H1 (cell line): ENCODE data around the gene CD48. TPM values are rescaled to one million over a fixed set of nuclear protein-coding genes. Genes with fewer than 3 reads are reported as not detected.

Experiments
- CTCF ChIA-PET: fragments of 300-600 bp; sonication (Branson Sonifier 250); formaldehyde crosslinking; loops from one replicate; lab custom pipeline; 2021; ENCODE audit not compliant: partially characterized antibody; lab: Charles Lee
- POLR2A ChIA-PET: fragments of 300-600 bp; sonication (Branson Sonifier 250); formaldehyde crosslinking; loops from one replicate; lab custom pipeline; 2021; ENCODE audit warnings: inconsistent platforms; ENCODE audit not compliant: partially characterized antibody; lab: Charles Lee
- DNase-seq, 2 experiments: peaks; one replicate each; pipeline versions ENCODE4 v3.0.0 to v3.0.0-alpha.2; 2010 to 2022; ENCODE audit warnings: low spot score in 2 of 2, low read depth in 1 of 2, mixed read lengths in 1 of 2
- FAIRE-seq: peaks from 2 replicates; lab custom pipeline; 2011; peaks lifted over from hg19 to GRCh38; lab: Jason Lieb, UNC
- H2AFZ ChIP-seq: 2 replicates; pipeline ENCODE4 v1.8.1; 2012; ENCODE audit warnings: low read length, inconsistent platforms
- H2AK5ac ChIP-seq: 2 replicates; pipeline ENCODE4 v1.6.1; 2013; ENCODE audit warnings: low read depth, low read length
- H2BK120ac ChIP-seq: replicated peaks from 2 replicates; pipeline ENCODE3; 2013; ENCODE audit warnings: low read depth, low read length, inconsistent platforms
- H2BK12ac ChIP-seq: 2 replicates; pipeline ENCODE4 v1.6.1; 2013; ENCODE audit warnings: low read depth, low read length
- H2BK15ac ChIP-seq: 2 replicates; pipeline ENCODE4 v1.6.1; 2013; ENCODE audit warnings: low read length
- H2BK20ac ChIP-seq: 2 replicates; pipeline ENCODE4 v1.6.1; 2013; ENCODE audit warnings: low read length
- H2BK5ac ChIP-seq: 2 replicates; pipeline ENCODE4 v1.6.1; 2013; ENCODE audit warnings: low read depth, low read length
- H3K14ac ChIP-seq: 2 replicates; pipeline ENCODE4 v1.6.1; 2013; ENCODE audit warnings: inconsistent platforms; ENCODE audit not compliant: insufficient read length
- H3K18ac ChIP-seq: 2 replicates; pipeline ENCODE4 v1.6.1; 2013; ENCODE audit warnings: low read length; ENCODE audit errors: extremely low read depth
- H3K23ac ChIP-seq: 2 replicates; pipeline ENCODE4 v1.6.1; 2013; ENCODE audit warnings: inconsistent platforms; ENCODE audit not compliant: insufficient read length
- H3K23me2 ChIP-seq: 2 replicates; pipeline ENCODE4 v1.6.1; 2013; ENCODE audit warnings: low read depth, low read length
- H3K27ac ChIP-seq: 2 replicates; pipeline ENCODE4 v1.6.1; 2011; ENCODE audit warnings: low read depth, low read length, inconsistent platforms
- H3K27me3 ChIP-seq, 4 experiments: replicated peaks in 1 of 4; 1 replicate in 1 of 4; 2 replicates in 3 of 4; pipeline versions ENCODE4 v1.6.1 to v1.8.1; 2011 to 2013; ENCODE audit warnings: low read length in 3 of 4, mild to moderate bottlenecking in 3 of 4, inconsistent platforms in 2 of 4, mixed read lengths in 2 of 4, moderate library complexity in 1 of 4; ENCODE audit not compliant: control insufficient read depth in 3 of 4, insufficient read depth in 3 of 4; ENCODE audit errors: extremely low read depth in 1 of 4
- H3K36me3 ChIP-seq, 4 experiments: 2 replicates each; pipeline versions ENCODE4 v1.6.1 to v1.8.1; 2011 to 2013; ENCODE audit warnings: mild to moderate bottlenecking in 4 of 4, low read length in 3 of 4, moderate library complexity in 2 of 4, control low read depth in 1 of 4, inconsistent platforms in 1 of 4; ENCODE audit not compliant: insufficient read depth in 4 of 4, control insufficient read depth in 2 of 4
- H3K4ac ChIP-seq: replicated peaks from 2 replicates; pipeline ENCODE3; 2013; ENCODE audit warnings: low read length, low read depth, mixed read lengths, inconsistent platforms; ENCODE audit not compliant: insufficient read length
- H3K4me1 ChIP-seq, 4 experiments: replicated peaks in 1 of 4; 1 replicate in 1 of 4; 2 replicates in 3 of 4; pipeline versions ENCODE4 v1.6.1 to v1.8.1; 2011 to 2013; ENCODE audit warnings: low read length in 3 of 4, inconsistent platforms in 2 of 4, mixed read lengths in 1 of 4; ENCODE audit not compliant: insufficient read depth in 4 of 4, control insufficient read depth in 3 of 4
- H3K4me2 ChIP-seq, 2 experiments: 2 replicates each; pipeline versions ENCODE4 v1.6.1 to v1.8.1; 2011 to 2013; ENCODE audit warnings: low read depth in 2 of 2, low read length in 2 of 2, control low read depth in 1 of 2, inconsistent platforms in 1 of 2, mild to moderate bottlenecking in 1 of 2; ENCODE audit not compliant: insufficient read depth in 1 of 2
- H3K4me3 ChIP-seq, 4 experiments: fragments of 200-600, 300-600 bp in 1 of 4; sonication (generic), shearing (Covaris generic), sonication (Bioruptor Twin) in 1 of 4; 2 replicates each; pipeline versions ENCODE4 v1.5.1 to v1.8.1; 2011 to 2016; ENCODE audit warnings: low read length in 4 of 4, low read depth in 3 of 4, control low read depth in 2 of 4, inconsistent platforms in 2 of 4, mild to moderate bottlenecking in 2 of 4, mixed read lengths in 1 of 4, moderate library complexity in 1 of 4; ENCODE audit not compliant: insufficient read depth in 2 of 4; ENCODE audit errors: extremely low read depth in 1 of 4
- H3K56ac ChIP-seq: replicated peaks from 2 replicates; pipeline ENCODE3; 2013; ENCODE audit warnings: low read depth, mild to moderate bottlenecking, mixed read lengths, low read length, inconsistent platforms; ENCODE audit not compliant: insufficient read length
- H3K79me1 ChIP-seq: 2 replicates; pipeline ENCODE4 v1.6.1; 2013; ENCODE audit warnings: low read depth, low read length, control low read depth
- H3K79me2 ChIP-seq, 2 experiments: 2 replicates each; pipeline versions ENCODE4 v1.6.1 to v1.8.1; 2012 to 2013; ENCODE audit warnings: low read length in 2 of 2, mild to moderate bottlenecking in 2 of 2, inconsistent platforms in 1 of 2; ENCODE audit not compliant: insufficient read depth in 2 of 2, control insufficient read depth in 1 of 2
- H3K9ac ChIP-seq, 4 experiments: replicated peaks in 1 of 4; 1 replicate in 1 of 4; 2 replicates in 3 of 4; pipeline versions ENCODE4 v1.6.1 to v1.8.1; 2011 to 2013; ENCODE audit warnings: low read depth in 3 of 4, low read length in 3 of 4, control low read depth in 2 of 4, mild to moderate bottlenecking in 2 of 4, moderate library complexity in 2 of 4, inconsistent platforms in 1 of 4; ENCODE audit errors: extremely low read depth in 1 of 4
- H3K9me3 ChIP-seq, 2 experiments: 2 replicates each; pipeline versions ENCODE4 v1.6.1 to v1.8.1; 2012 to 2013; ENCODE audit warnings: mild to moderate bottlenecking in 2 of 2, moderate library complexity in 2 of 2, control low read depth in 1 of 2, inconsistent platforms in 1 of 2, low read depth in 1 of 2, low read length in 1 of 2, mixed read lengths in 1 of 2; ENCODE audit not compliant: insufficient read depth in 2 of 2
- H4K20me1 ChIP-seq, 2 experiments: replicated peaks in 1 of 2; 2 replicates each; pipeline versions ENCODE3 to v1.8.1; 2011 to 2013; ENCODE audit warnings: inconsistent platforms in 2 of 2, low read length in 2 of 2, mild to moderate bottlenecking in 1 of 2; ENCODE audit not compliant: insufficient read depth in 2 of 2, control insufficient read depth in 1 of 2
- H4K5ac ChIP-seq: 2 replicates; pipeline ENCODE4 v1.6.1; 2013; ENCODE audit warnings: low read length, low read depth, mixed read lengths, inconsistent platforms; ENCODE audit not compliant: insufficient read length
- H4K8ac ChIP-seq: 2 replicates; pipeline ENCODE4 v1.8.0; 2013; ENCODE audit warnings: mild to moderate bottlenecking, moderate library complexity, low read length, inconsistent platforms; ENCODE audit not compliant: insufficient read depth; ENCODE audit errors: extremely low read depth
- H4K91ac ChIP-seq: replicated peaks from 2 replicates; pipeline ENCODE3; 2013; ENCODE audit warnings: low read length, mixed read lengths, inconsistent platforms; ENCODE audit not compliant: insufficient read length
- CHD1 ChIP-seq: IDR thresholded peaks from 2 replicates; pipeline ENCODE4 v1.6.1; 2012; ENCODE audit warnings: low read depth, low read length, improper control_type of control experiment
- EZH2 ChIP-seq: fragments of 200-600 bp; sonication (generic); IDR thresholded peaks from 2 replicates; pipeline ENCODE4 v1.7.1; 2012; ENCODE audit warnings: low read depth, mild to moderate bottlenecking, moderate library complexity, low read length, inconsistent platforms; ENCODE audit not compliant: severe bottlenecking
- GTF2F1 ChIP-seq: IDR thresholded peaks from 2 replicates; pipeline ENCODE4 v1.6.1; 2012; ENCODE audit warnings: low read depth, low read length, improper control_type of control experiment, borderline replicate concordance
- JUND ChIP-seq: IDR thresholded peaks from 2 replicates; pipeline ENCODE4 v1.6.1; 2011; ENCODE audit warnings: mild to moderate bottlenecking, improper control_type of control experiment, low read length
- KDM1A ChIP-seq: fragments of 200-600, 300-600 bp; sonication (generic); IDR thresholded peaks from 2 replicates; pipeline ENCODE4 v1.7.1; 2016; ENCODE audit warnings: mild to moderate bottlenecking, low read length, borderline replicate concordance
- KDM4A ChIP-seq: IDR thresholded peaks from one replicate; pipeline ENCODE4 v1.7.1; 2012; ENCODE audit warnings: low read depth, mild to moderate bottlenecking, moderate library complexity, low read length, inconsistent platforms; ENCODE audit not compliant: severe bottlenecking
- NRF1 ChIP-seq: IDR thresholded peaks from 2 replicates; pipeline ENCODE4 v1.6.1; 2011; ENCODE audit warnings: mild to moderate bottlenecking, low read depth, low read length, improper control_type of control experiment
- TAF7 ChIP-seq: optimal IDR thresholded peaks from 2 replicates; pipeline ENCODE3; 2011; ENCODE audit warnings: low read depth, mild to moderate bottlenecking, inconsistent platforms, low read length, moderate library complexity, borderline replicate concordance
- WGBS, 2 experiments: shearing (Covaris generic) in 1 of 2; methylation state at CpG; one replicate each; pipeline versions ENCODE4 v1.1.6 to v1.1.7; 2013 to 2015; ENCODE audit warnings: low lambda C conversion rate in 2 of 2, mixed read lengths in 2 of 2, inconsistent platforms in 1 of 2, low coverage in 1 of 2, missing lambda C conversion rate in 1 of 2; ENCODE audit not compliant: insufficient replicate concordance in 2 of 2, insufficient coverage in 1 of 2, insufficient read length in 1 of 2; ENCODE audit errors: extremely low coverage in 1 of 2, missing lambda C conversion rate in 1 of 2; 5-methylcytosine and 5-hydroxymethylcytosine counted together
- polyA plus RNA-seq, 7 experiments: library from polyadenylated mRNA; depleted of rRNA in 3 of 7; stranded (reverse) in 5 of 7; unstranded in 2 of 7; fragments of >200 nt in 5 of 7; fragments of 200-250 nt in 2 of 7; gene quantifications; 1 replicate in 5 of 7; 2 replicates in 1 of 7; 4 replicates in 1 of 7; pipeline versions ENCODE4 v1.2.1 to v1.2.3, GENCODE V29; 2011 to 2013; ENCODE audit warnings: missing spikeins in 2 of 7, mixed read lengths in 2 of 7
- total RNA-seq: library from RNA; stranded (reverse); fragmentation: NEBNext Ultra II Directional; extraction: Animal tissue kit (Norgen Biotek cat#: 25700); gene quantifications from 2 replicates; pipeline ENCODE4 v1.2.1, GENCODE V29; 2021
- TF ChIP-seq, protein P1 (sequence below): IDR thresholded peaks from 2 replicates; pipeline ENCODE4 v1.6.1; 2012; ENCODE audit warnings: inconsistent platforms

CD48 gene
- total and polyA plus RNA-seq, 2 of the 8 experiments (the other 6 are each of a cell fraction or from before 2014, with no cell fraction given) = 0.08 TPM; not detected in 1

DNA sequence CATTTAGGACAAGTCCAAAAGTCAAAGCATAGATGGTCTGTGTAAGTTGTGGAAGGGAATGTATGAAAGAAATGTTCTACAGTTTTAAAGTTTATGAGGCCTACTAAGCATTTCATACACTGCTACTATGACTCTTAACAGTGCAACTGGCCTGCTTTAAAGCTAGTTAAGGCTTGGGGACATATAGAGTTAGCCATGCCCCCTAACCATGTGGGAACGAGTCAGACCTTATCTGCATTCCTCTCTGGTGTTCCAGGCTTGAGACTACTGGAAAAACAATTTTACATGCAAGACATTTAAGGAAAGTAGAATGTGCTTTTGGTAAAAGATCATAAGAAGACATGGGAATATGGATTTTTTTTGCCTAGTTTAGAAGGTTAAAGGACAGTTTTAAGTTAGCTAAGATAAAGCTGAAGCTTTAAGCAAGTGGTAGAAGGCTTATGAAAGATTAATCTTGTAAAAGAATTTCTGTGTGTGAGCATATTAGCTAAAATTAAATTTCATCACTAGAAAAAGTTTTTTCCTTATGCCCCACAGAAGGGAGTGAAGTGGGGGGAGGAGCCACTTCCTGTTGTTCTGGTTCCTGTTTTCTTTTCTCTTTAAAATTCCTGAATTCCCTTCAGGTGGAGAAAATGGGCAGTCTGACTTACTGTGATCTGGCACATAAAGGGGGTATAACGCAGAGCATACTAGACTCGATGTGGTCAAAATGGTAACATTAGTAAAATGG, 8.9 kb upstream of the CD48 start:
- no peak overlapping the region for H3K14ac ChIP-seq
- no peaks in the 10 kb centered on the region for H3K27me3 ChIP-seq
- no peak overlapping the region for H3K9ac ChIP-seq
- no peak overlapping the region for H3K4me3 ChIP-seq
- TF ChIP-seq TAF7 (no peak), KDM1A (no peak), JUND (no peak), NRF1 (no peak), CHD1 (no peak), EZH2 (no peak), GTF2F1 (no peak), KDM4A (no peak)
- TF ChIP-seq, protein P1, sequence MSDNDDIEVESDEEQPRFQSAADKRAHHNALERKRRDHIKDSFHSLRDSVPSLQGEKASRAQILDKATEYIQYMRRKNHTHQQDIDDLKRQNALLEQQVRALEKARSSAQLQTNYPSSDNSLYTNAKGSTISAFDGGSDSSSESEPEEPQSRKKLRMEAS = no peak
- no peak overlapping the region for H2AFZ ChIP-seq
- 88% methylated on average over 3 of the region's 3 CpGs; no CpG with 5 or more reads in 1 of the 2 experiments for WGBS, 2 experiments
- H3K4me1 ChIP-seq = peaks cover 0 to 4% (median 0%) of the 10 kb centered on the region in 4 experiments; a peak in 1 of 7 replicates
- ChIA-PET POLR2A (no interaction called here), CTCF (interaction anchor here (0.8 to 2.2 kb wide), 7 partner anchors 13 to 231 kb away, joined by 3 to 5 read pairs (median 4); no protein-coding TSS in a partner anchor)
- H3K23ac ChIP-seq = no peak overlapping the region
- H3K36me3 ChIP-seq = no peaks in the 10 kb centered on the region; a peak in 1 of 8 replicates
- H3K4ac ChIP-seq = no peak overlapping the region
- H2AK5ac ChIP-seq = no peak overlapping the region
- no peak overlapping the region for H2BK5ac ChIP-seq
- H3K79me2 ChIP-seq = no peaks in the 10 kb centered on the region
- no peaks in the 10 kb centered on the region for H3K79me1 ChIP-seq
- no peak overlapping the region for H4K8ac ChIP-seq
- FAIRE-seq (no peak), DNase-seq (no peak)
- no peak overlapping the region for H3K18ac ChIP-seq
- H3K56ac ChIP-seq = no peak overlapping the region
- H4K5ac ChIP-seq = no peak overlapping the region
- no peak overlapping the region for H2BK120ac ChIP-seq
- no peaks in the 10 kb centered on the region; a peak in 1 of 4 replicates for H3K9me3 ChIP-seq
- H3K23me2 ChIP-seq = no peaks in the 10 kb centered on the region
- no peak overlapping the region for H2BK20ac ChIP-seq
- H2BK12ac ChIP-seq = no peak overlapping the region
- H2BK15ac ChIP-seq = no peak overlapping the region
- H4K20me1 ChIP-seq = no peaks in the 10 kb centered on the region
- H4K91ac ChIP-seq = no peak overlapping the region
- H3K4me2 ChIP-seq = no peak overlapping the region
- H3K27ac ChIP-seq = no peak overlapping the region
